ENCODE results near the gene MAP3K12. TPM values are rescaled to one million over a fixed set of nuclear protein-coding genes. Genes with fewer than 3 reads are reported as not detected.

The MAP3K12 gene
- total and polyA plus RNA-seq, 5 donors from 2014 or later, result 3.8 to 31.5 (median 4.5) TPM

- ATAC-seq (ENCODE audit: low read depth in 2 of 2), result no peak
- H3K4me3 ChIP-seq (ENCODE audit: low read depth, low read length), result no peak within 1 kb of the TSS
- peak within 1 kb of the TSS in 2 of 4 donors; percentile 4 to 8 for H3K4me3 Mint-ChIP-seq
- no peaks in the 10 kb centered on the region for H3K27me3 Mint-ChIP-seq
- peaks cover 3 to 21% (median 12%) of the 10 kb centered on the region in 4 donors for H3K4me1 Mint-ChIP-seq
- H3K36me3 Mint-ChIP-seq, result peaks cover 20% of the 10 kb centered on the region
- H3K36me3 ChIP-seq (ENCODE audit: control insufficient read depth, insufficient read depth, low read length), result peaks cover 33% of the 10 kb centered on the region
- no peaks in the 10 kb centered on the region for H3K27me3 ChIP-seq (ENCODE audit: control insufficient read depth, insufficient read depth, low read length)
- DNase-seq, result no peak
- no peaks in the 10 kb centered on the region for H3K9me3 Mint-ChIP-seq
- H3K27ac ChIP-seq (ENCODE audit: insufficient read depth, low read length, poor library complexity, severe bottlenecking), result no peak within 1 kb of the TSS
- H3K9me3 ChIP-seq (ENCODE audit: control insufficient read depth in 2 of 2, low read length in 2 of 2), result no peaks in the 10 kb centered on the region
- peaks cover 9% of the 10 kb centered on the region for H3K4me1 ChIP-seq (ENCODE audit: control insufficient read depth, insufficient read depth, low read length, poor library complexity, severe bottlenecking)
- H3K27ac Mint-ChIP-seq, result no peak within 1 kb of the TSS
These were observed 7.8 kb upstream of the MAP3K12 start, which contains the start of gene NPFF for GRCh38 chr12:53506881-53507602. NPFF (minus strand) TSS chr12:53507484; CDS start chr12:53507474, 10 bp downstream.

GRCh38 chr12:53506450-53506785, 7.2 kb upstream of the MAP3K12 start:
- Mint-ChIP-seq H3K4me3 (no peak overlapping the region), H3K27me3 (no peaks in the 10 kb centered on the region), H3K27ac (peak overlapping the region in 1 of 3 donors; percentile 14), H3K36me3 (peaks cover 15% of the 10 kb centered on the region), H3K9me3 (no peaks in the 10 kb centered on the region), H3K4me1 (peaks cover 5 to 27% (median 15%) of the 10 kb centered on the region in 4 donors)
- peaks cover 15% of the 10 kb centered on the region for H3K4me1 ChIP-seq (ENCODE audit: control insufficient read depth, insufficient read depth, low read length, poor library complexity, severe bottlenecking)
- H3K4me3 ChIP-seq (ENCODE audit: low read depth, low read length), result no peak overlapping the region
- H3K27ac ChIP-seq (ENCODE audit: insufficient read depth, low read length, poor library complexity, severe bottlenecking), result no peak overlapping the region
- DNase-seq (no peak), ATAC-seq (ENCODE audit: low read depth in 2 of 2) (no peak)
- no peaks in the 10 kb centered on the region for H3K27me3 ChIP-seq (ENCODE audit: control insufficient read depth, insufficient read depth, low read length)
- peaks cover 26% of the 10 kb centered on the region for H3K36me3 ChIP-seq (ENCODE audit: control insufficient read depth, insufficient read depth, low read length)
- H3K9me3 ChIP-seq (ENCODE audit: control insufficient read depth in 2 of 2, low read length in 2 of 2), result no peaks in the 10 kb centered on the region

GRCh38 chr12:53505555-53506449, 6.5 kb upstream of the MAP3K12 start:
- Mint-ChIP-seq H3K4me3 (peak overlapping the region in 2 of 4 donors; percentile 19 to 53), H3K9me3 (no peaks in the 10 kb centered on the region), H3K27me3 (no peaks in the 10 kb centered on the region), H3K27ac (peak overlapping the region in 1 of 3 donors; percentile 14), H3K36me3 (peaks cover 15% of the 10 kb centered on the region), H3K4me1 (peaks cover 5 to 31% (median 16%) of the 10 kb centered on the region in 4 donors)
- Histone ChIP-seq H3K4me1 (ENCODE audit: control insufficient read depth, insufficient read depth, low read length, poor library complexity, severe bottlenecking) (peaks cover 16% of the 10 kb centered on the region), H3K9me3 (ENCODE audit: control insufficient read depth in 2 of 2, low read length in 2 of 2) (no peaks in the 10 kb centered on the region), H3K27ac (ENCODE audit: insufficient read depth, low read length, poor library complexity, severe bottlenecking) (no peak overlapping the region), H3K36me3 (ENCODE audit: control insufficient read depth, insufficient read depth, low read length) (peaks cover 26% of the 10 kb centered on the region), H3K27me3 (ENCODE audit: control insufficient read depth, insufficient read depth, low read length) (no peaks in the 10 kb centered on the region), H3K4me3 (ENCODE audit: low read depth, low read length) (no peak overlapping the region)
- DNase-seq (no peak), ATAC-seq (ENCODE audit: low read depth in 2 of 2) (no peak)

- H3K4me3 ChIP-seq (ENCODE audit: low read depth, low read length), result no peak overlapping the region
- peaks cover 21% of the 10 kb centered on the region for H3K4me1 ChIP-seq (ENCODE audit: control insufficient read depth, insufficient read depth, low read length, poor library complexity, severe bottlenecking)
- DNase-seq (no peak), ATAC-seq (ENCODE audit: low read depth in 2 of 2) (no peak)
- H3K9me3 Mint-ChIP-seq, result no peaks in the 10 kb centered on the region
- H3K4me1 Mint-ChIP-seq, result peaks cover 5 to 38% (median 19%) of the 10 kb centered on the region in 4 donors
- peak overlapping the region in 1 of 4 donors; percentile 19 for H3K4me3 Mint-ChIP-seq
- peak overlapping the region in 1 of 3 donors; percentile 18 for H3K27ac Mint-ChIP-seq
- no peaks in the 10 kb centered on the region for H3K27me3 Mint-ChIP-seq
- H3K36me3 ChIP-seq (ENCODE audit: control insufficient read depth, insufficient read depth, low read length), result peaks cover 26% of the 10 kb centered on the region
- H3K27ac ChIP-seq (ENCODE audit: insufficient read depth, low read length, poor library complexity, severe bottlenecking), result peak overlapping the region; percentile 14
- H3K27me3 ChIP-seq (ENCODE audit: control insufficient read depth, insufficient read depth, low read length), result no peaks in the 10 kb centered on the region
- H3K36me3 Mint-ChIP-seq, result peaks cover 15% of the 10 kb centered on the region
- no peaks in the 10 kb centered on the region for H3K9me3 ChIP-seq (ENCODE audit: control insufficient read depth in 2 of 2, low read length in 2 of 2)
These were observed 5.8 kb upstream of the MAP3K12 start for GRCh38 chr12:53505086-53505485.

DNA sequence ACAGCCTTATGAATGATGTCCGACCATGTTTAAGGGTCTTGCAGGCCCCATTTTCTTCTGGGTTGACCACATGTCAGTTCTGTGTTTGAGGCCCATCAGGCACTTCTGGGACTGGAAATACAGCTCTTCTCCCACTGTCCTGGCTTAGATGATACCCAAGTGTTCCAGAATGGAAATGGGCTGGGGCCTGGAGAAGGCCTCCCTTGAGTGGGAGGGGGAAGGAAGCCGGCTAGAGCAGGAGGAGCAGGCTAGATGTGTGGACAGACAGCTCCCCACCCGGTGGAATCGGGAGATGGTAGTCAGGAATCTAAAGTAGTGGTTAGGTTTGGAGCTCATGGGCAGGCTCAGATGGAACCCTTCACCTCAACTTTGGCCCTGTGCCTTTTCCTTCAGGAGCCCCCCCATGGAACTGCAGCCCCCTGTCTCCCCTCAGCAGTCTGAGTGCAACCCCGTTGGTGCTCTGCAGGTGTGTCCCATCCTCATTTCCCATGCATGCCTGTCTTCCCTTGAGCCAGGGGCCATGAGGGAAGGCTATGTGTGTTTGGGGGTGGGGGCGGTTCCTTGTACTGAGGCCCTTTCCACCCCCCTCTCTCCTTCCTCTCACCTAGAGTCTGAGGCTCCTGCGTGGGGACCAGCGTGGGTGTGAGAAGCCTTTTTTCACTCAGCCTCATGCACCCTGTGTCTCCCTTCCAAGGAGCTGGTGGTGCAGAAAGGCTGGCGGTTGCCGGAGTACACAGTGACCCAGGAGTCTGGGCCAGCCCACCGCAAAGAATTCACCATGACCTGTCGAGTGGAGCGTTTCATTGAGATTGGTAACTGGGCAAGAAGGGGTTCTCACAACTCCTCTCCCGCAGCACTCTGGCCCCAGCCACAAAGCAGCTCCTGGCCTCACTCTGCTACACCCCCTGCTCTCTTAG, 5.0 kb upstream of the MAP3K12 start:
- H3K4me1 Mint-ChIP-seq, result peaks cover 5 to 43% (median 22%) of the 10 kb centered on the region in 4 donors
- H3K27me3 Mint-ChIP-seq, result no peaks in the 10 kb centered on the region
- Histone ChIP-seq H3K4me1 (ENCODE audit: control insufficient read depth, insufficient read depth, low read length, poor library complexity, severe bottlenecking) (peaks cover 27% of the 10 kb centered on the region), H3K36me3 (ENCODE audit: control insufficient read depth, insufficient read depth, low read length) (peaks cover 26% of the 10 kb centered on the region), H3K4me3 (ENCODE audit: low read depth, low read length) (no peak overlapping the region), H3K27me3 (ENCODE audit: control insufficient read depth, insufficient read depth, low read length) (no peaks in the 10 kb centered on the region), H3K9me3 (ENCODE audit: control insufficient read depth in 2 of 2, low read length in 2 of 2) (no peaks in the 10 kb centered on the region), H3K27ac (ENCODE audit: insufficient read depth, low read length, poor library complexity, severe bottlenecking) (peak overlapping the region; percentile 14)
- ATAC-seq (ENCODE audit: low read depth in 2 of 2), result no peak
- no peak overlapping the region for H3K27ac Mint-ChIP-seq
- H3K9me3 Mint-ChIP-seq, result no peaks in the 10 kb centered on the region
- H3K36me3 Mint-ChIP-seq, result peaks cover 15% of the 10 kb centered on the region
- no peak for DNase-seq
- peak overlapping the region in 2 of 4 donors; percentile 19 to 21 for H3K4me3 Mint-ChIP-seq

DNA sequence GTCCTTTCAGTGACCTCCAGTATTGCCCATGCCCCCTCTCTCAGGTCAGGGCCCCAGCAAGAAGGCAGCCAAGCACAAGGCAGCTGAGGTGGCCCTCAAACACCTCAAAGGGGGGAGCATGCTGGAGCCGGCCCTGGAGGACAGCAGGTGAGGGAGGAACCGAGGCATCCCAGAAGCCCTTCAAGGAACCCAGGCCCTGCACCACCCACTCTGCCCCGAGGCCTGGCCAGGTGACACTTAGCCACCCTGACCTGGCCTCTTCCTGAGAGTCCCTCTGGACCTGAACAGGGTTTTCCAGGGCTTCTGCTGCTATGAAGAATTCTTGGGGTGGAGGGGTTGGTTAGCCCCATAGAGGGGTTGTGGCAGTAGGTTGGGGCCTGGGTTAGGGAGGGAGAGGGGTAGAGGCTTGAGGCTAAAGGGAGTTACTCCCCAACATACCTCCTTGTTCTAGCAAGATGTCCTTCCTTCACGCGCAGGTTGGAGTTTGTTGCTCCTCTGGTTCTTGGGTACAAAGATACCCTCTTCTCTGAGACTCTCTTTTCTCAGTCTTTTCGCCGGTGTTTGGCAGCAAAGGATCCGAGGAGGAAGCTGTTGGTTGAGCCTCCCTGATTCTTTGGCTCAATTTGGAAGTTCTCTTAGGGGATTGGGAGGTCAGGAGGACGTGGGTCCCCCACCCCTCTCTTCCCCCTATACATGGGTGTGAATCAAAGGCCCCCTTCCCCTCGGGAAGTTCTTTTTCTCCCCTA, 3.9 kb upstream of the MAP3K12 start:
- H3K4me3 ChIP-seq (ENCODE audit: low read depth, low read length), result no peak overlapping the region
- H3K27me3 ChIP-seq (ENCODE audit: control insufficient read depth, insufficient read depth, low read length), result no peaks in the 10 kb centered on the region
- Mint-ChIP-seq H3K9me3 (no peaks in the 10 kb centered on the region), H3K4me1 (peaks cover 0 to 47% (median 18%) of the 10 kb centered on the region in 4 donors), H3K27me3 (no peaks in the 10 kb centered on the region), H3K4me3 (peak overlapping the region in 2 of 4 donors; percentile 17 to 94), H3K27ac (peak overlapping the region in 2 of 3 donors; percentile 20 to 74), H3K36me3 (peaks cover 15% of the 10 kb centered on the region)
- no peak for ATAC-seq (ENCODE audit: low read depth in 2 of 2)
- peaks cover 31% of the 10 kb centered on the region for H3K4me1 ChIP-seq (ENCODE audit: control insufficient read depth, insufficient read depth, low read length, poor library complexity, severe bottlenecking)
- H3K9me3 ChIP-seq (ENCODE audit: control insufficient read depth in 2 of 2, low read length in 2 of 2), result no peaks in the 10 kb centered on the region
- peaks cover 26% of the 10 kb centered on the region for H3K36me3 ChIP-seq (ENCODE audit: control insufficient read depth, insufficient read depth, low read length)
- no peak for DNase-seq
- no peak overlapping the region for H3K27ac ChIP-seq (ENCODE audit: insufficient read depth, low read length, poor library complexity, severe bottlenecking)
